ENCODE results near the gene IFI30. TPM values are rescaled to one million over a fixed set of nuclear protein-coding genes. Genes with fewer than 3 reads are reported as not detected.

Gene IFI30
- total RNA-seq, 1 experiment from 2014 or later = 20.2 TPM

DNA sequence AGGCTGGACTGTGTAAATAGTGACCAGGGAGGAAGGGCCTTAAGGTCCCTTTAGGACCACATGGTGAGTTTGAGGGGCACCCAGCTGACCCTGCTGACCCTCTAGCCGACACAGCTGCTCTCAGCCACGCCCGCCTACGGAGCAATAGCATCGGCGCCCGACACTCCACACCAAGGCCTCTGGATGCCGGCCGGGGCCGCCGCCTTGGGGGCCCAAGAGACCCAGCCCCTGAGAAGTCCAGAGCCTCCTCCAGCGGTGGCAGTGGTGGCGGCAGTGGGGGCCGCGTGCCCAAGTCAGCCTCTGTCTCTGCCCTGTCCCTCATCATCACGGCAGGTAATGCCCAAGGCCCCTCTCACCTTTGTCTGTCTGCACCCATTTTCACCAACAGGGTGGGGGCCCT lies 29.3 kb upstream of the IFI30 start:
- H3K27me3 Mint-ChIP-seq (ENCODE audit: low read depth) = no peaks in the 10 kb centered on the region
- ChIA-PET POLR2A (no interaction called here), CTCF (interaction anchor here (2.7 kb wide), 1 partner anchor 31 kb away, joined by 10 read pairs; no protein-coding TSS in a partner anchor)
- no peak overlapping the region for H3K27ac Mint-ChIP-seq
- H3K4me3 Mint-ChIP-seq = no peak overlapping the region
- H3K9me3 Mint-ChIP-seq = peaks cover 3% of the 10 kb centered on the region
- ATAC-seq (no peak), DNase-seq (ENCODE audit: low spot score) (no peak)
- TF ChIP-seq, protein P1, sequence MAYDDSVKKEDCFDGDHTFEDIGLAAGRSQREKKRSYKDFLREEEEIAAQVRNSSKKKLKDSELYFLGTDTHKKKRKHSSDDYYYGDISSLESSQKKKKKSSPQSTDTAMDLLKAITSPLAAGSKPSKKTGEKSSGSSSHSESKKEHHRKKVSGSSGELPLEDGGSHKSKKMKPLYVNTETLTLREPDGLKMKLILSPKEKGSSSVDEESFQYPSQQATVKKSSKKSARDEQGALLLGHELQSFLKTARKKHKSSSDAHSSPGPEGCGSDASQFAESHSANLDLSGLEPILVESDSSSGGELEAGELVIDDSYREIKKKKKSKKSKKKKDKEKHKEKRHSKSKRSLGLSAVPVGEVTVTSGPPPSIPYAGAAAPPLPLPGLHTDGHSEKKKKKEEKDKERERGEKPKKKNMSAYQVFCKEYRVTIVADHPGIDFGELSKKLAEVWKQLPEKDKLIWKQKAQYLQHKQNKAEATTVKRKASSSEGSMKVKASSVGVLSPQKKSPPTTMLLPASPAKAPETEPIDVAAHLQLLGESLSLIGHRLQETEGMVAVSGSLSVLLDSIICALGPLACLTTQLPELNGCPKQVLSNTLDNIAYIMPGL (CRISPR knock-in tag; IDR thresholded peaks at IDR 0.05) = no peak
- TF ChIP-seq, protein P2, sequence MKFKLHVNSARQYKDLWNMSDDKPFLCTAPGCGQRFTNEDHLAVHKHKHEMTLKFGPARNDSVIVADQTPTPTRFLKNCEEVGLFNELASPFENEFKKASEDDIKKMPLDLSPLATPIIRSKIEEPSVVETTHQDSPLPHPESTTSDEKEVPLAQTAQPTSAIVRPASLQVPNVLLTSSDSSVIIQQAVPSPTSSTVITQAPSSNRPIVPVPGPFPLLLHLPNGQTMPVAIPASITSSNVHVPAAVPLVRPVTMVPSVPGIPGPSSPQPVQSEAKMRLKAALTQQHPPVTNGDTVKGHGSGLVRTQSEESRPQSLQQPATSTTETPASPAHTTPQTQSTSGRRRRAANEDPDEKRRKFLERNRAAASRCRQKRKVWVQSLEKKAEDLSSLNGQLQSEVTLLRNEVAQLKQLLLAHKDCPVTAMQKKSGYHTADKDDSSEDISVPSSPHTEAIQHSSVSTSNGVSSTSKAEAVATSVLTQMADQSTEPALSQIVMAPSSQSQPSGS (CRISPR knock-in tag; IDR thresholded peaks at IDR 0.05; ENCODE audit: borderline replicate concordance, low read depth) = no peak
- TF ChIP-seq, protein P3, sequence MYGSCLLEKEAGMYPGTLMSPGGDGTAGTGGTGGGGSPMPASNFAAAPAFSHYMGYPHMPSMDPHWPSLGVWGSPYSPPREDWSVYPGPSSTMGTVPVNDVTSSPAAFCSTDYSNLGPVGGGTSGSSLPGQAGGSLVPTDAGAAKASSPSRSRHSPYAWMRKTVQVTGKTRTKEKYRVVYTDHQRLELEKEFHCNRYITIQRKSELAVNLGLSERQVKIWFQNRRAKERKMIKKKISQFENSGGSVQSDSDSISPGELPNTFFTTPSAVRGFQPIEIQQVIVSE (CRISPR knock-in tag; IDR thresholded peaks at IDR 0.05; ENCODE audit: borderline replicate concordance) = no peak
- TF ChIP-seq NR1H2 (CRISPR knock-in tag; IDR thresholded peaks at IDR 0.05) (no peak), JAZF1 (CRISPR knock-in tag; IDR thresholded peaks at IDR 0.05) (no peak), PRRX2 (CRISPR knock-in tag; IDR thresholded peaks at IDR 0.05) (no peak), CREM (CRISPR knock-in tag; IDR thresholded peaks at IDR 0.05) (no peak), GTF2I (CRISPR knock-in tag; conservative IDR thresholded peaks at IDR 0.05) (no peak), ATF1 (CRISPR knock-in tag; IDR thresholded peaks at IDR 0.05) (no peak), SOX15 (CRISPR knock-in tag; IDR thresholded peaks at IDR 0.05) (no peak)
- TF ChIP-seq, protein P4, sequence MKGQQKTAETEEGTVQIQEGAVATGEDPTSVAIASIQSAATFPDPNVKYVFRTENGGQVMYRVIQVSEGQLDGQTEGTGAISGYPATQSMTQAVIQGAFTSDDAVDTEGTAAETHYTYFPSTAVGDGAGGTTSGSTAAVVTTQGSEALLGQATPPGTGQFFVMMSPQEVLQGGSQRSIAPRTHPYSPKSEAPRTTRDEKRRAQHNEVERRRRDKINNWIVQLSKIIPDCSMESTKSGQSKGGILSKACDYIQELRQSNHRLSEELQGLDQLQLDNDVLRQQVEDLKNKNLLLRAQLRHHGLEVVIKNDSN (CRISPR knock-in tag; IDR thresholded peaks at IDR 0.05) = no peak
- TF ChIP-seq, protein P5, sequence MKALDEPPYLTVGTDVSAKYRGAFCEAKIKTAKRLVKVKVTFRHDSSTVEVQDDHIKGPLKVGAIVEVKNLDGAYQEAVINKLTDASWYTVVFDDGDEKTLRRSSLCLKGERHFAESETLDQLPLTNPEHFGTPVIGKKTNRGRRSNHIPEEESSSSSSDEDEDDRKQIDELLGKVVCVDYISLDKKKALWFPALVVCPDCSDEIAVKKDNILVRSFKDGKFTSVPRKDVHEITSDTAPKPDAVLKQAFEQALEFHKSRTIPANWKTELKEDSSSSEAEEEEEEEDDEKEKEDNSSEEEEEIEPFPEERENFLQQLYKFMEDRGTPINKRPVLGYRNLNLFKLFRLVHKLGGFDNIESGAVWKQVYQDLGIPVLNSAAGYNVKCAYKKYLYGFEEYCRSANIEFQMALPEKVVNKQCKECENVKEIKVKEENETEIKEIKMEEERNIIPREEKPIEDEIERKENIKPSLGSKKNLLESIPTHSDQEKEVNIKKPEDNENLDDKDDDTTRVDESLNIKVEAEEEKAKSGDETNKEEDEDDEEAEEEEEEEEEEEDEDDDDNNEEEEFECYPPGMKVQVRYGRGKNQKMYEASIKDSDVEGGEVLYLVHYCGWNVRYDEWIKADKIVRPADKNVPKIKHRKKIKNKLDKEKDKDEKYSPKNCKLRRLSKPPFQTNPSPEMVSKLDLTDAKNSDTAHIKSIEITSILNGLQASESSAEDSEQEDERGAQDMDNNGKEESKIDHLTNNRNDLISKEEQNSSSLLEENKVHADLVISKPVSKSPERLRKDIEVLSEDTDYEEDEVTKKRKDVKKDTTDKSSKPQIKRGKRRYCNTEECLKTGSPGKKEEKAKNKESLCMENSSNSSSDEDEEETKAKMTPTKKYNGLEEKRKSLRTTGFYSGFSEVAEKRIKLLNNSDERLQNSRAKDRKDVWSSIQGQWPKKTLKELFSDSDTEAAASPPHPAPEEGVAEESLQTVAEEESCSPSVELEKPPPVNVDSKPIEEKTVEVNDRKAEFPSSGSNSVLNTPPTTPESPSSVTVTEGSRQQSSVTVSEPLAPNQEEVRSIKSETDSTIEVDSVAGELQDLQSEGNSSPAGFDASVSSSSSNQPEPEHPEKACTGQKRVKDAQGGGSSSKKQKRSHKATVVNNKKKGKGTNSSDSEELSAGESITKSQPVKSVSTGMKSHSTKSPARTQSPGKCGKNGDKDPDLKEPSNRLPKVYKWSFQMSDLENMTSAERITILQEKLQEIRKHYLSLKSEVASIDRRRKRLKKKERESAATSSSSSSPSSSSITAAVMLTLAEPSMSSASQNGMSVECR (CRISPR knock-in tag; IDR thresholded peaks at IDR 0.05; ENCODE audit: borderline replicate concordance) = no peak
- TF ChIP-seq, protein P6, sequence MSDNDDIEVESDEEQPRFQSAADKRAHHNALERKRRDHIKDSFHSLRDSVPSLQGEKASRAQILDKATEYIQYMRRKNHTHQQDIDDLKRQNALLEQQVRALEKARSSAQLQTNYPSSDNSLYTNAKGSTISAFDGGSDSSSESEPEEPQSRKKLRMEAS (CRISPR knock-in tag; IDR thresholded peaks at IDR 0.05) = no peak
- TF ChIP-seq, protein P7, sequence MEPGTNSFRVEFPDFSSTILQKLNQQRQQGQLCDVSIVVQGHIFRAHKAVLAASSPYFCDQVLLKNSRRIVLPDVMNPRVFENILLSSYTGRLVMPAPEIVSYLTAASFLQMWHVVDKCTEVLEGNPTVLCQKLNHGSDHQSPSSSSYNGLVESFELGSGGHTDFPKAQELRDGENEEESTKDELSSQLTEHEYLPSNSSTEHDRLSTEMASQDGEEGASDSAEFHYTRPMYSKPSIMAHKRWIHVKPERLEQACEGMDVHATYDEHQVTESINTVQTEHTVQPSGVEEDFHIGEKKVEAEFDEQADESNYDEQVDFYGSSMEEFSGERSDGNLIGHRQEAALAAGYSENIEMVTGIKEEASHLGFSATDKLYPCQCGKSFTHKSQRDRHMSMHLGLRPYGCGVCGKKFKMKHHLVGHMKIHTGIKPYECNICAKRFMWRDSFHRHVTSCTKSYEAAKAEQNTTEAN (CRISPR knock-in tag; IDR thresholded peaks at IDR 0.05) = no peak
- TF ChIP-seq, protein P8, sequence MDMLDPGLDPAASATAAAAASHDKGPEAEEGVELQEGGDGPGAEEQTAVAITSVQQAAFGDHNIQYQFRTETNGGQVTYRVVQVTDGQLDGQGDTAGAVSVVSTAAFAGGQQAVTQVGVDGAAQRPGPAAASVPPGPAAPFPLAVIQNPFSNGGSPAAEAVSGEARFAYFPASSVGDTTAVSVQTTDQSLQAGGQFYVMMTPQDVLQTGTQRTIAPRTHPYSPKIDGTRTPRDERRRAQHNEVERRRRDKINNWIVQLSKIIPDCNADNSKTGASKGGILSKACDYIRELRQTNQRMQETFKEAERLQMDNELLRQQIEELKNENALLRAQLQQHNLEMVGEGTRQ (CRISPR knock-in tag; IDR thresholded peaks at IDR 0.05) = no peak
- peaks cover 28% of the 10 kb centered on the region for H3K36me3 Mint-ChIP-seq
- H3K4me1 Mint-ChIP-seq = no peaks in the 10 kb centered on the region

Data from WTC11 (cell line).